ENCODE results near the gene SIGLEC8. TPM values are rescaled to one million over a fixed set of nuclear protein-coding genes. Genes with fewer than 3 reads are reported as not detected.
"Not testable (repeated sequence)": the region's sequence is repeated elsewhere in the genome, so short reads cannot be mapped to it uniquely, and the experiment has no call there.

Gene SIGLEC8
- total and polyA plus RNA-seq, 12 donors: 0.13 to 0.95 (median 0.19) TPM; not detected in 8

GRCh38 chr19:51466723-51467122 lies 8.5 kb upstream of the SIGLEC8 start:
- WGBS, 2 donors: 52 to 55% methylated on average over 3 of the region's 3 CpGs
- Histone ChIP-seq H3K27me3 (peaks cover 0 to 54% (median 23%) of the 10 kb centered on the region in 7 donors), H3K27ac (no peak overlapping the region), H3K4me3 (no peak overlapping the region), H3K4me1 (peaks cover 0 to 34% (median 0%) of the 10 kb centered on the region in 9 donors), H3K9me3 (no peaks in the 10 kb centered on the region), H3K36me3 (no peaks in the 10 kb centered on the region)
- intact Hi-C loops (cut with DNase I): no loop called here
- DNase-seq (no peak), ATAC-seq (no peak)
- TF ChIP-seq CTCF (IDR thresholded peaks at IDR 0.05): no peak

DNA sequence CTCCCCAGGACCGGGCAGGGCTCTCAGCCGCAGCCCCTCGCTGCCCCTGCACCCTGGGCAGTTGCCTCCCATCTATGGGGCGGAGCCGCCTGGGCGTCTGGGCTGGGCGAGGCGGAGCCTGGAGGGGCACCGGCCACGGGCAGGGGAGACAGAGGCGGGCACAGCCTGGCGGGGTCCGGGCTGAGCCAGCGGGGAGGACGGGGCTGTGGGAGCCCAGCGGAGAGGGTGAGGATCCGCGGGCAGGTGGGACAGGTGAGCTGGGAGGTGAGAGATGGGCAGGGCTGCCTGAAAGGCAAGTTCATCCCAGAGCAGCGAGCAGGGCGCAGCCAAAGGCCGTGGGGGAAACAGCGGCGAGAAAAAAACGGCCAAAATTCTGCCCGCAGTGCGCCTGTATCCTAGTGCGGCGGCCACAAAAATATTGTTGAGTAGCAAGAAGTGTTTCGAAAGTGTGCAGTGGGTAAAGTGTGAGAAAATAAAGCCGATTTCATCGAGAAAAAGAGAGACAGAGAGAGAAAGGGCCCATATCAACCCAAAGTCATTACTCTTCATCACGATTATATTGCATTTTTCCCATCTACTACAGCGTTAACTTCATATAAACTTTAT lies 5.8 kb upstream of the SIGLEC8 start:
- H3K27me3 ChIP-seq: peaks cover 0 to 56% (median 31%) of the 10 kb centered on the region in 7 donors
- H3K4me3 ChIP-seq; H3K36me3 ChIP-seq; H3K9me3 ChIP-seq; H3K27ac ChIP-seq; intact Hi-C loops (cut with DNase I); DNase-seq: not testable (repeated sequence)
- 28 to 33% methylated on average over 12 to 13 of the region's 33 CpGs for WGBS, 2 donors
- H3K4me1 ChIP-seq: peaks cover 0 to 45% (median 0%) of the 10 kb centered on the region in 9 donors
- ATAC-seq: peak in 1 of 8 donors; percentile 36

DNA sequence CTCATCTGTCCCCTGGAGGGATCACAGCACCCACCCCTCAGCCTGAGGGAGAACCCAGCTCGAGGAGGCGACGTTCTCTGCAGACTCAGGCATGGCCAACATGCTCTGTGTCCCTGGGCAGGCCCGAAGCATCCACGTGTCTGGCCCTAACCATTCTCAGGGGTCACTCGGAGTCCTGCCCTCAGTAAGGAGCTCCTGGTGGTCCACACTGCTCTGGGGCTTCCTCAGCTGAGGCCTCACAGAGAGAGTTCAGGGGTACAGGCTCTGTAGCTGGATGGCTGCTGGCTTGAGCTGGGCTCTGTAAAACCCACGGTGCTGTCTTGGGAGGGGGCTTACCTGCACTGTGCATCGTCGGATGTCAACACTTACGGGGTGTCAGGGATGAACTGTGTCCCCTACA lies 4.4 kb upstream of the SIGLEC8 start:
- peaks cover 0 to 61% (median 42%) of the 10 kb centered on the region in 7 donors for H3K27me3 ChIP-seq
- intact Hi-C loops (cut with DNase I): no loop called here
- peak overlapping the region in 1 of 10 donors; percentile 77 for H3K27ac ChIP-seq
- ATAC-seq (no peak), DNase-seq (no peak)
- H3K9me3 ChIP-seq: no peaks in the 10 kb centered on the region
- H3K4me3 ChIP-seq: no peak overlapping the region
- H3K4me1 ChIP-seq: peaks cover 0 to 45% (median 0%) of the 10 kb centered on the region in 9 donors
- TF ChIP-seq CTCF (IDR thresholded peaks at IDR 0.05): no peak
- 72 to 79% methylated on average over 10 of the region's 10 CpGs for WGBS, 2 donors
- H3K36me3 ChIP-seq: no peaks in the 10 kb centered on the region

- Histone ChIP-seq H3K27ac (peak overlapping the region in 1 of 10 donors; percentile 77), H3K36me3 (no peaks in the 10 kb centered on the region), H3K4me1 (peaks cover 0 to 44% (median 0%) of the 10 kb centered on the region in 9 donors), H3K4me3 (no peak overlapping the region), H3K27me3 (peaks cover 0 to 65% (median 44%) of the 10 kb centered on the region in 7 donors), H3K9me3 (no peaks in the 10 kb centered on the region)
- peak in 2 of 8 donors; percentile 16 to 22 for ATAC-seq
- no peak for TF ChIP-seq CTCF (IDR thresholded peaks at IDR 0.05)
- intact Hi-C loops (cut with DNase I): no loop called here
- WGBS, 2 donors: 75 to 80% methylated on average over 7 of the region's 7 CpGs
- DNase-seq: no peak
These were observed 4.0 kb upstream of the SIGLEC8 start for GRCh38 chr19:51462276-51462675.

- Histone ChIP-seq H3K4me3 (no peak overlapping the region), H3K27me3 (peaks cover 0 to 69% (median 46%) of the 10 kb centered on the region in 7 donors), H3K27ac (peak overlapping the region in 1 of 10 donors; percentile 77), H3K36me3 (no peaks in the 10 kb centered on the region), H3K9me3 (no peaks in the 10 kb centered on the region), H3K4me1 (peaks cover 0 to 38% (median 0%) of the 10 kb centered on the region in 9 donors)
- ATAC-seq (peak in 7 of 8 donors; percentile 19 to 71 (median 52)), DNase-seq (no peak)
- intact Hi-C loops (cut with DNase I): no loop called here
- no peak for TF ChIP-seq CTCF (IDR thresholded peaks at IDR 0.05)
- whole genome bisulfite sequencing, 2 donors: 69 to 70% methylated on average over 8 of the region's 8 CpGs
These were observed 3.5 kb upstream of the SIGLEC8 start for GRCh38 chr19:51461723-51462161.

Data from heart right ventricle (tissue), 16 donors.